ENCODE data around the gene FAM107A. TPM values are rescaled to one million over a fixed set of nuclear protein-coding genes. Genes with fewer than 3 reads are reported as not detected.

FAM107A gene
- total and polyA plus RNA-seq, 2 experiments from 2014 or later, result 1.0 to 1.1 TPM

GRCh38 chr3:58597770-58598310 lies 20.6 kb upstream of the FAM107A start (continued):
- TF ChIP-seq ETS1 (IDR thresholded peaks at IDR 0.05) (no peak), REST (IDR thresholded peaks at IDR 0.05; ENCODE audit: unreplicated experiment) (no peak), JUNB (IDR thresholded peaks at IDR 0.05; ENCODE audit: unreplicated experiment) (no peak), CTCF (conservative IDR thresholded peaks at IDR 0.05; ENCODE audit: low read depth in 2 of 2) (no peak), ZNF331 (CRISPR knock-in tag; IDR thresholded peaks at IDR 0.05; ENCODE audit: low read depth) (no peak), EZH2 (IDR thresholded peaks at IDR 0.05; ENCODE audit: low read depth, unreplicated experiment) (no peak), STAT1 (IDR thresholded peaks at IDR 0.05; ENCODE audit: unreplicated experiment) (no peak)

- DNase-seq (ENCODE audit: low spot score) (no peak), ATAC-seq (no peak)
- Mint-ChIP-seq H3K4me1 (peaks cover 1% of the 10 kb centered on the region; the same call in 1 of the 3 replicates), H3K36me3 (ENCODE audit: low read depth) (no peaks in the 10 kb centered on the region), H3K27ac (no peak overlapping the region), H3K4me3 (no peak overlapping the region), H3K9me3 (no peaks in the 10 kb centered on the region), H3K27me3 (ENCODE audit: insufficient read depth, low read depth, poor library complexity) (no peaks in the 10 kb centered on the region)
- no peak for TF ChIP-seq POLR2AphosphoS5 (IDR thresholded peaks at IDR 0.05; ENCODE audit: low read depth)
- no peak for TF ChIP-seq ZNF114 (CRISPR knock-in tag; IDR thresholded peaks at IDR 0.05)
- no peak for TF ChIP-seq STAT1 (IDR thresholded peaks at IDR 0.05; ENCODE audit: unreplicated experiment)
- no peaks in the 10 kb centered on the region for H3K36me3 ChIP-seq (ENCODE audit: insufficient read depth)
- no peak overlapping the region for H3K4me2 ChIP-seq
- no peaks in the 10 kb centered on the region for H3K9me2 ChIP-seq (ENCODE audit: insufficient read depth)
- H3K4me3 ChIP-seq, result no peak overlapping the region
- no peaks in the 10 kb centered on the region for H3K27me3 ChIP-seq (ENCODE audit: insufficient read depth)
- H3K79me2 ChIP-seq (replicated peaks; ENCODE audit: insufficient read depth), result no peaks in the 10 kb centered on the region
- H4K20me1 ChIP-seq (replicated peaks; ENCODE audit: insufficient read depth), result no peaks in the 10 kb centered on the region
- no peaks in the 10 kb centered on the region for H3K4me1 ChIP-seq (ENCODE audit: insufficient read depth)
- no peak overlapping the region for H3K27ac ChIP-seq (ENCODE audit: low read depth)
- no peak overlapping the region for H2AFZ ChIP-seq
- H3F3A ChIP-seq (replicated peaks; ENCODE audit: low read depth), result no peaks in the 10 kb centered on the region
These were observed 19.8 kb upstream of the FAM107A start for GRCh38 chr3:58596834-58597518.
